Measurements from ENCODE around the gene DHRSX. TPM values are rescaled to one million over a fixed set of nuclear protein-coding genes. Genes with fewer than 3 reads are reported as not detected.
"Not testable (repeated sequence)": the region's sequence is repeated elsewhere in the genome, so short reads cannot be mapped to it uniquely, and the experiment has no call there.

Gene DHRSX
- polyA plus RNA-seq, 2 of the 4 experiments (the other 2 are of a cell fraction), result 32.1 to 56.3 TPM

- WGBS (ENCODE audit: missing lambda C conversion rate), result 88% methylated on average over 3 of the region's 3 CpGs
- FAIRE-seq (no peak), ATAC-seq (no peak), DNase-seq (ENCODE audit: low read depth in 1 of 2, low spot score in 1 of 2) (no peak)
- no peak for TF ChIP-seq CHD4 (IDR thresholded peaks at IDR 0.05; ENCODE audit: borderline replicate concordance)
- TF ChIP-seq HES2 (IDR thresholded peaks at IDR 0.05), result no peak
- TF ChIP-seq ESRRA (IDR thresholded peaks at IDR 0.05; ENCODE audit: borderline replicate concordance, low read length), result no peak
- TF ChIP-seq HDAC2 (IDR thresholded peaks at IDR 0.05), result no peak
- no peak for TF ChIP-seq CHD2 (IDR thresholded peaks at IDR 0.05; ENCODE audit: low read length, partially characterized antibody)
- TF ChIP-seq EHMT2 (IDR thresholded peaks at IDR 0.05; ENCODE audit: low read depth), result no peak
- no peak for TF ChIP-seq MAZ (IDR thresholded peaks at IDR 0.05; ENCODE audit: borderline replicate concordance, low read depth, low read length)
- no peak for TF ChIP-seq SMC3 (IDR thresholded peaks at IDR 0.05)
- no peak for TF ChIP-seq CTCF (IDR thresholded peaks at IDR 0.05)
- no peak for TF ChIP-seq EHF (CRISPR knock-in tag; IDR thresholded peaks at IDR 0.05)
- no peak for TF ChIP-seq ELK1 (IDR thresholded peaks at IDR 0.05; ENCODE audit: low read depth, low read length)
- no peak for TF ChIP-seq POLR2A (IDR thresholded peaks at IDR 0.05; ENCODE audit: low read length)
- no peak for TF ChIP-seq E2F6 (IDR thresholded peaks at IDR 0.05; ENCODE audit: borderline replicate concordance, low read depth)
- TF ChIP-seq KDM5A (IDR thresholded peaks at IDR 0.05), result no peak
- no peak for TF ChIP-seq RCOR1 (IDR thresholded peaks at IDR 0.05; ENCODE audit: low read depth, low read length)
- TF ChIP-seq PHF8 (IDR thresholded peaks at IDR 0.05; ENCODE audit: borderline replicate concordance, low read depth), result no peak
- TF ChIP-seq TP53 (CRISPR knock-in tag; IDR thresholded peaks at IDR 0.05), result no peak
- no peak for TF ChIP-seq ZNF302 (CRISPR knock-in tag; IDR thresholded peaks at IDR 0.05)
- TF ChIP-seq CBX2 (IDR thresholded peaks at IDR 0.05; ENCODE audit: borderline replicate concordance, low read depth), result no peak
- TF ChIP-seq MYC (IDR thresholded peaks at IDR 0.05; ENCODE audit: borderline replicate concordance, low read length), result no peak
- H3K4me1 ChIP-seq, result peaks cover 10% of the 10 kb centered on the region
- H3K4me2 ChIP-seq, result no peak overlapping the region
- CTCF ChIA-PET, result no interaction called here
- POLR2A ChIA-PET, result no interaction called here
- H3K27ac ChIP-seq, result no peak overlapping the region
- no peaks in the 10 kb centered on the region for H3K9me3 ChIP-seq
- H3K4me3 ChIP-seq, result no peak overlapping the region
Measured at GRCh38 chrX:2507196-2507595, 6.4 kb upstream of the DHRSX start.

- POLR2A ChIA-PET; ATAC-seq; DNase-seq (ENCODE audit: low read depth in 1 of 2, low spot score in 1 of 2); H3K4me3 ChIP-seq; FAIRE-seq; CTCF ChIA-PET; H3K9me3 ChIP-seq; H3K4me2 ChIP-seq; H3K27ac ChIP-seq: not testable (repeated sequence)
- H3K4me1 ChIP-seq, result peaks cover 21% of the 10 kb centered on the region
- WGBS (ENCODE audit: missing lambda C conversion rate), result 90% methylated on average over 8 of the region's 8 CpGs
Measured at GRCh38 chrX:2505341-2505740, 4.6 kb upstream of the DHRSX start.

- ChIA-PET POLR2A (no interaction called here), CTCF (no interaction called here)
- 77% methylated on average over 7 of the region's 7 CpGs for WGBS (ENCODE audit: missing lambda C conversion rate)
- DNase-seq (ENCODE audit: low read depth in 1 of 2, low spot score in 1 of 2) (no peak), FAIRE-seq (no peak), ATAC-seq (no peak)
- no peak overlapping the region for H3K27ac ChIP-seq
- H3K4me3 ChIP-seq, result no peak overlapping the region
- no peak overlapping the region for H3K4me2 ChIP-seq
- H3K9me3 ChIP-seq, result no peaks in the 10 kb centered on the region
- peaks cover 21% of the 10 kb centered on the region for H3K4me1 ChIP-seq
- TF ChIP-seq GATA3 (IDR thresholded peaks at IDR 0.05; ENCODE audit: borderline replicate concordance) (no peak), SREBF2 (IDR thresholded peaks at IDR 0.05) (no peak), RAD21 (conservative IDR thresholded peaks at IDR 0.05 in 1 of 2, IDR thresholded peaks at IDR 0.05 in 1 of 2) (no peak), SMC3 (IDR thresholded peaks at IDR 0.05) (no peak), RNF2 (IDR thresholded peaks at IDR 0.05; ENCODE audit: borderline replicate concordance, low read depth) (no peak), NR3C1 (IDR thresholded peaks at IDR 0.05) (no peak), E2F6 (IDR thresholded peaks at IDR 0.05; ENCODE audit: borderline replicate concordance, low read depth) (no peak), ZC3H11A (IDR thresholded peaks at IDR 0.05) (no peak), TFCP2L1 (CRISPR knock-in tag; IDR thresholded peaks at IDR 0.05) (no peak), MYC (IDR thresholded peaks at IDR 0.05; ENCODE audit: borderline replicate concordance, low read length) (no peak)
Measured at GRCh38 chrX:2504706-2505332, 4.0 kb upstream of the DHRSX start.

Data from A549 (cell line).